ENCODE data around the gene INSYN1. TPM values are rescaled to one million over a fixed set of nuclear protein-coding genes. Genes with fewer than 3 reads are reported as not detected.

INSYN1 gene
- total and polyA plus RNA-seq, 10 of the 15 experiments (the other 5 are each of a cell fraction or from before 2014, with no cell fraction given), result not detected

GRCh38 chr15:73757571-73757970, 4.4 kb upstream of the INSYN1 start:
- no peak overlapping the region for H3K4me3 ChIP-seq
- H4K20me1 ChIP-seq (ENCODE audit: control insufficient read depth, insufficient read depth), result no peaks in the 10 kb centered on the region
- no peaks in the 10 kb centered on the region for H3K79me2 ChIP-seq (ENCODE audit: control insufficient read depth, insufficient read depth, low read length)
- CTCF ChIA-PET, result no interaction called here
- POLR2A ChIA-PET, result no interaction called here
- no peak for FAIRE-seq
- no peaks in the 10 kb centered on the region for H3K9me3 ChIP-seq (replicated peaks; ENCODE audit: control insufficient read depth, insufficient read depth, low read length)
- no peak overlapping the region for H3K27ac ChIP-seq (ENCODE audit: control insufficient read depth, insufficient read depth)
- TF ChIP-seq RELB (IDR thresholded peaks at IDR 0.05; ENCODE audit: low read depth), result no peak
- no peak for TF ChIP-seq BACH1 (IDR thresholded peaks at IDR 0.05; ENCODE audit: borderline replicate concordance)
- TF ChIP-seq MAX (IDR thresholded peaks at IDR 0.05; ENCODE audit: low read depth, low read length), result no peak
- no peak for TF ChIP-seq SUZ12 (IDR thresholded peaks at IDR 0.05; ENCODE audit: unreplicated experiment)
- TF ChIP-seq RAD51 (IDR thresholded peaks at IDR 0.05), result no peak
- no peak for TF ChIP-seq ELK1 (IDR thresholded peaks at IDR 0.05; ENCODE audit: low read depth, low read length)
- no peak for TF ChIP-seq PAX5 (IDR thresholded peaks at IDR 0.05; ENCODE audit: borderline replicate concordance, low read depth, low read length)
- no peak for TF ChIP-seq CTCF (IDR thresholded peaks at IDR 0.05 in 2 of 3, conservative IDR thresholded peaks at IDR 0.05 in 1 of 3; ENCODE audit: control insufficient read depth in 2 of 3, extremely low read depth in 1 of 3, insufficient read depth in 1 of 3, low read depth in 3 of 3, low read length in 3 of 3)
- no peak for TF ChIP-seq NRF1 (conservative IDR thresholded peaks at IDR 0.05; ENCODE audit: low read depth, low read length)
- no peak for TF ChIP-seq BCL11A (IDR thresholded peaks at IDR 0.05; ENCODE audit: low read depth, low read length)
- no peak for TF ChIP-seq POLR2AphosphoS5 (IDR thresholded peaks at IDR 0.05; ENCODE audit: low read length)
- no peak for TF ChIP-seq CREM (IDR thresholded peaks at IDR 0.05; ENCODE audit: low read depth)
- no peak for TF ChIP-seq ATF3 (IDR thresholded peaks at IDR 0.05; ENCODE audit: borderline replicate concordance, extremely low read depth, low read depth, low read length)
- TF ChIP-seq NBN (IDR thresholded peaks at IDR 0.05), result no peak
- no peak for TF ChIP-seq EED (IDR thresholded peaks at IDR 0.05; ENCODE audit: low read depth)
- ATAC-seq, result no peak
- RAD21 ChIA-PET (ENCODE audit: unreplicated experiment), result no interaction called here
- H2AFZ ChIP-seq (ENCODE audit: control insufficient read depth, low read depth, low read length), result no peak overlapping the region
- H3K27me3 ChIP-seq (replicated peaks in 1 of 2; ENCODE audit: control insufficient read depth in 2 of 2, insufficient read depth in 2 of 2, low read length in 1 of 2), result peaks cover 1 to 5% of the 10 kb centered on the region in 2 experiments; a peak in 3 of 4 replicates
- in situ Hi-C loops (cut with MboI) (no loop called here), intact Hi-C loops (cut with micrococcal nuclease; ENCODE audit: unreplicated experiment) (no loop called here)
- DNase-seq (ENCODE audit: low read depth, low spot score), result no peak
- SMC1A ChIA-PET (ENCODE audit: uncharacterized antibody, unreplicated experiment), result no interaction called here
- no TSS peak for BruUV-seq (replicated peaks)
- H3K4me1 ChIP-seq (ENCODE audit: control insufficient read depth, insufficient read depth, low read length), result no peaks in the 10 kb centered on the region
- H3K36me3 ChIP-seq (ENCODE audit: control insufficient read depth in 2 of 2, insufficient read depth in 2 of 2, low read length in 1 of 2), result no peaks in the 10 kb centered on the region
- no peak overlapping the region for H3K4me2 ChIP-seq (ENCODE audit: control insufficient read depth, insufficient read depth)
- H3K9ac ChIP-seq (ENCODE audit: control insufficient read depth, insufficient read depth, low read length), result no peak overlapping the region

Data from GM12878 (cell line).